H1 (cell line): ENCODE data around the gene GDPGP1. TPM values are rescaled to one million over a fixed set of nuclear protein-coding genes. Genes with fewer than 3 reads are reported as not detected.

Source experiments
- CTCF ChIA-PET: fragments of 300-600 bp; sonication (Branson Sonifier 250); formaldehyde crosslinking; loops from one replicate; lab custom pipeline; 2021; ENCODE audit not compliant: partially characterized antibody; lab: Charles Lee
- POLR2A ChIA-PET: fragments of 300-600 bp; sonication (Branson Sonifier 250); formaldehyde crosslinking; loops from one replicate; lab custom pipeline; 2021; ENCODE audit warnings: inconsistent platforms; ENCODE audit not compliant: partially characterized antibody; lab: Charles Lee
- DNase-seq, 2 experiments: peaks; one replicate each; pipeline versions ENCODE4 v3.0.0 to v3.0.0-alpha.2; 2010 to 2022; ENCODE audit warnings: low spot score in 2 of 2, low read depth in 1 of 2, mixed read lengths in 1 of 2
- FAIRE-seq: peaks from 2 replicates; lab custom pipeline; 2011; peaks lifted over from hg19 to GRCh38; lab: Jason Lieb, UNC
- H2AFZ ChIP-seq: 2 replicates; pipeline ENCODE4 v1.8.1; 2012; ENCODE audit warnings: low read length, inconsistent platforms
- H2AK5ac ChIP-seq: 2 replicates; pipeline ENCODE4 v1.6.1; 2013; ENCODE audit warnings: low read depth, low read length
- H2BK120ac ChIP-seq: replicated peaks from 2 replicates; pipeline ENCODE3; 2013; ENCODE audit warnings: low read depth, low read length, inconsistent platforms
- H2BK12ac ChIP-seq: 2 replicates; pipeline ENCODE4 v1.6.1; 2013; ENCODE audit warnings: low read depth, low read length
- H2BK15ac ChIP-seq: 2 replicates; pipeline ENCODE4 v1.6.1; 2013; ENCODE audit warnings: low read length
- H2BK20ac ChIP-seq: 2 replicates; pipeline ENCODE4 v1.6.1; 2013; ENCODE audit warnings: low read length
- H2BK5ac ChIP-seq: 2 replicates; pipeline ENCODE4 v1.6.1; 2013; ENCODE audit warnings: low read depth, low read length
- H3K14ac ChIP-seq: 2 replicates; pipeline ENCODE4 v1.6.1; 2013; ENCODE audit warnings: inconsistent platforms; ENCODE audit not compliant: insufficient read length
- H3K18ac ChIP-seq: 2 replicates; pipeline ENCODE4 v1.6.1; 2013; ENCODE audit warnings: low read length; ENCODE audit errors: extremely low read depth
- H3K23ac ChIP-seq: 2 replicates; pipeline ENCODE4 v1.6.1; 2013; ENCODE audit warnings: inconsistent platforms; ENCODE audit not compliant: insufficient read length
- H3K23me2 ChIP-seq: 2 replicates; pipeline ENCODE4 v1.6.1; 2013; ENCODE audit warnings: low read depth, low read length
- H3K27ac ChIP-seq: 2 replicates; pipeline ENCODE4 v1.6.1; 2011; ENCODE audit warnings: low read depth, low read length, inconsistent platforms
- H3K27me3 ChIP-seq, 4 experiments: replicated peaks in 1 of 4; 1 replicate in 1 of 4; 2 replicates in 3 of 4; pipeline versions ENCODE4 v1.6.1 to v1.8.1; 2011 to 2013; ENCODE audit warnings: low read length in 3 of 4, mild to moderate bottlenecking in 3 of 4, inconsistent platforms in 2 of 4, mixed read lengths in 2 of 4, moderate library complexity in 1 of 4; ENCODE audit not compliant: control insufficient read depth in 3 of 4, insufficient read depth in 3 of 4; ENCODE audit errors: extremely low read depth in 1 of 4
- H3K36me3 ChIP-seq, 4 experiments: 2 replicates each; pipeline versions ENCODE4 v1.6.1 to v1.8.1; 2011 to 2013; ENCODE audit warnings: mild to moderate bottlenecking in 4 of 4, low read length in 3 of 4, moderate library complexity in 2 of 4, control low read depth in 1 of 4, inconsistent platforms in 1 of 4; ENCODE audit not compliant: insufficient read depth in 4 of 4, control insufficient read depth in 2 of 4
- H3K4ac ChIP-seq: replicated peaks from 2 replicates; pipeline ENCODE3; 2013; ENCODE audit warnings: low read length, low read depth, mixed read lengths, inconsistent platforms; ENCODE audit not compliant: insufficient read length
- H3K4me1 ChIP-seq, 4 experiments: replicated peaks in 1 of 4; 1 replicate in 1 of 4; 2 replicates in 3 of 4; pipeline versions ENCODE4 v1.6.1 to v1.8.1; 2011 to 2013; ENCODE audit warnings: low read length in 3 of 4, inconsistent platforms in 2 of 4, mixed read lengths in 1 of 4; ENCODE audit not compliant: insufficient read depth in 4 of 4, control insufficient read depth in 3 of 4
- H3K4me2 ChIP-seq, 2 experiments: 2 replicates each; pipeline versions ENCODE4 v1.6.1 to v1.8.1; 2011 to 2013; ENCODE audit warnings: low read depth in 2 of 2, low read length in 2 of 2, control low read depth in 1 of 2, inconsistent platforms in 1 of 2, mild to moderate bottlenecking in 1 of 2; ENCODE audit not compliant: insufficient read depth in 1 of 2
- H3K4me3 ChIP-seq, 4 experiments: fragments of 200-600, 300-600 bp in 1 of 4; sonication (generic), shearing (Covaris generic), sonication (Bioruptor Twin) in 1 of 4; 2 replicates each; pipeline versions ENCODE4 v1.5.1 to v1.8.1; 2011 to 2016; ENCODE audit warnings: low read length in 4 of 4, low read depth in 3 of 4, control low read depth in 2 of 4, inconsistent platforms in 2 of 4, mild to moderate bottlenecking in 2 of 4, mixed read lengths in 1 of 4, moderate library complexity in 1 of 4; ENCODE audit not compliant: insufficient read depth in 2 of 4; ENCODE audit errors: extremely low read depth in 1 of 4
- H3K56ac ChIP-seq: replicated peaks from 2 replicates; pipeline ENCODE3; 2013; ENCODE audit warnings: low read depth, mild to moderate bottlenecking, mixed read lengths, low read length, inconsistent platforms; ENCODE audit not compliant: insufficient read length
- H3K79me1 ChIP-seq: 2 replicates; pipeline ENCODE4 v1.6.1; 2013; ENCODE audit warnings: low read depth, low read length, control low read depth
- H3K79me2 ChIP-seq, 2 experiments: 2 replicates each; pipeline versions ENCODE4 v1.6.1 to v1.8.1; 2012 to 2013; ENCODE audit warnings: low read length in 2 of 2, mild to moderate bottlenecking in 2 of 2, inconsistent platforms in 1 of 2; ENCODE audit not compliant: insufficient read depth in 2 of 2, control insufficient read depth in 1 of 2
- H3K9ac ChIP-seq, 4 experiments: replicated peaks in 1 of 4; 1 replicate in 1 of 4; 2 replicates in 3 of 4; pipeline versions ENCODE4 v1.6.1 to v1.8.1; 2011 to 2013; ENCODE audit warnings: low read depth in 3 of 4, low read length in 3 of 4, control low read depth in 2 of 4, mild to moderate bottlenecking in 2 of 4, moderate library complexity in 2 of 4, inconsistent platforms in 1 of 4; ENCODE audit errors: extremely low read depth in 1 of 4
- H3K9me3 ChIP-seq, 2 experiments: 2 replicates each; pipeline versions ENCODE4 v1.6.1 to v1.8.1; 2012 to 2013; ENCODE audit warnings: mild to moderate bottlenecking in 2 of 2, moderate library complexity in 2 of 2, control low read depth in 1 of 2, inconsistent platforms in 1 of 2, low read depth in 1 of 2, low read length in 1 of 2, mixed read lengths in 1 of 2; ENCODE audit not compliant: insufficient read depth in 2 of 2
- H4K20me1 ChIP-seq, 2 experiments: replicated peaks in 1 of 2; 2 replicates each; pipeline versions ENCODE3 to v1.8.1; 2011 to 2013; ENCODE audit warnings: inconsistent platforms in 2 of 2, low read length in 2 of 2, mild to moderate bottlenecking in 1 of 2; ENCODE audit not compliant: insufficient read depth in 2 of 2, control insufficient read depth in 1 of 2
- H4K5ac ChIP-seq: 2 replicates; pipeline ENCODE4 v1.6.1; 2013; ENCODE audit warnings: low read length, low read depth, mixed read lengths, inconsistent platforms; ENCODE audit not compliant: insufficient read length
- H4K8ac ChIP-seq: 2 replicates; pipeline ENCODE4 v1.8.0; 2013; ENCODE audit warnings: mild to moderate bottlenecking, moderate library complexity, low read length, inconsistent platforms; ENCODE audit not compliant: insufficient read depth; ENCODE audit errors: extremely low read depth
- H4K91ac ChIP-seq: replicated peaks from 2 replicates; pipeline ENCODE3; 2013; ENCODE audit warnings: low read length, mixed read lengths, inconsistent platforms; ENCODE audit not compliant: insufficient read length
- BCL11A ChIP-seq, 2 experiments: IDR thresholded peaks; one replicate each; pipeline ENCODE4 v1.6.1; 2011; ENCODE audit warnings: low read depth in 2 of 2, low read length in 2 of 2, mild to moderate bottlenecking in 2 of 2
- RAD21 ChIP-seq, 2 experiments: IDR thresholded peaks in 1 of 2; conservative IDR thresholded peaks in 1 of 2; 2 replicates each; pipeline ENCODE4 v1.6.1; 2011; ENCODE audit warnings: low read depth in 2 of 2, low read length in 2 of 2, improper control_type of control experiment in 1 of 2, inconsistent platforms in 1 of 2, mild to moderate bottlenecking in 1 of 2, moderate library complexity in 1 of 2
- SIRT6 ChIP-seq: IDR thresholded peaks from one replicate; pipeline ENCODE4 v1.7.1; 2012; ENCODE audit warnings: low read length, inconsistent platforms
- TAF7 ChIP-seq: optimal IDR thresholded peaks from 2 replicates; pipeline ENCODE3; 2011; ENCODE audit warnings: low read depth, mild to moderate bottlenecking, inconsistent platforms, low read length, moderate library complexity, borderline replicate concordance
- WGBS, 2 experiments: shearing (Covaris generic) in 1 of 2; methylation state at CpG; one replicate each; pipeline versions ENCODE4 v1.1.6 to v1.1.7; 2013 to 2015; ENCODE audit warnings: low lambda C conversion rate in 2 of 2, mixed read lengths in 2 of 2, inconsistent platforms in 1 of 2, low coverage in 1 of 2, missing lambda C conversion rate in 1 of 2; ENCODE audit not compliant: insufficient replicate concordance in 2 of 2, insufficient coverage in 1 of 2, insufficient read length in 1 of 2; ENCODE audit errors: extremely low coverage in 1 of 2, missing lambda C conversion rate in 1 of 2; 5-methylcytosine and 5-hydroxymethylcytosine counted together
- polyA plus RNA-seq, 7 experiments: library from polyadenylated mRNA; depleted of rRNA in 3 of 7; stranded (reverse) in 5 of 7; unstranded in 2 of 7; fragments of >200 nt in 5 of 7; fragments of 200-250 nt in 2 of 7; gene quantifications; 1 replicate in 5 of 7; 2 replicates in 1 of 7; 4 replicates in 1 of 7; pipeline versions ENCODE4 v1.2.1 to v1.2.3, GENCODE V29; 2011 to 2013; ENCODE audit warnings: missing spikeins in 2 of 7, mixed read lengths in 2 of 7
- total RNA-seq: library from RNA; stranded (reverse); fragmentation: NEBNext Ultra II Directional; extraction: Animal tissue kit (Norgen Biotek cat#: 25700); gene quantifications from 2 replicates; pipeline ENCODE4 v1.2.1, GENCODE V29; 2021
- TF ChIP-seq, protein P1 (sequence below), 3 experiments: IDR thresholded peaks; 1 replicate in 2 of 3; 2 replicates in 1 of 3; pipeline versions ENCODE4 v1.5.1 to v1.6.1; 2011; ENCODE audit warnings: low read length in 3 of 3, mild to moderate bottlenecking in 3 of 3, inconsistent platforms in 2 of 3, low read depth in 1 of 3, moderate library complexity in 1 of 3; ENCODE audit not compliant: insufficient read depth in 1 of 3; ENCODE audit errors: control extremely low read depth in 1 of 3

Gene GDPGP1
- total and polyA plus RNA-seq, 2 of the 8 experiments (the other 6 are each of a cell fraction or from before 2014, with no cell fraction given) = 1.8 to 5.6 TPM

DNA sequence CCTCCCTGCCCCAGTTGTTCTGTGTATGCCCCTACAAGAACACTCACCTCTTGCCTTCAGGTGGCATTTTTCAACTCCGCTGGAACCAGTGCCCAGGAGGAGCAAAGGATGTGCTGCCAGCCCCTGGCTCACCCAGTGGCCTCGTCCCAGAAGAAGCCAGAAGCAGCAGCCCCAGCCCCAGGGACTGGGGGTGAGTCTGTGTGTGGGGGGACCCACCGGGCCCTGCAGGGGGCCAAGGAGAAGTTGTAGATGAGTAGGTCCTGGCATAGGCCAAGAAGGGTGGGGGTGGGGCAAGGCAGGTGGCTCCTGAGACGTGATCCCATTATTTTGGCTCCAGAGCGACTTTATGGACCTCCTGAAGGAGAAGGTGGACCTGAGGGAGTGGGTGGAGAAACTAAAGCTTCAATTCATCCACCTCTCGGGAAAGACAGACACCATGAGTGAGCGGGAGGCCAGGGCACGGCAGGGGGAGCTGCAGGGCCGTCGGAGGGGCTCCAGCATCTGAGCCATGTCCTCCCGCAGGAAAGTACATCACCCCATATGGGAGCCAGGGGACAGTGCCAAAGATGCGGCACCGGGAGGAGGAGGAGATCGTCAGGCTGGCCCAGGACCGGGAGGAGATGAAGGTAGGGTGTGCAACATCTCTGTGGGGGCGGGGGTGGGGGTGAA, 60.7 kb downstream of the GDPGP1 start:
- FAIRE-seq = no peak
- Histone ChIP-seq H4K8ac (no peak overlapping the region; the same call in 1 of the 2 replicates), H2BK12ac (no peak overlapping the region), H3K9me3 (no peaks in the 10 kb centered on the region), H4K91ac (no peak overlapping the region), H2AFZ (no peak overlapping the region), H3K4ac (no peak overlapping the region), H3K79me2 (no peaks in the 10 kb centered on the region), H3K36me3 (no peaks in the 10 kb centered on the region), H4K5ac (no peak overlapping the region), H3K4me1 (peaks cover 0 to 8% (median 5%) of the 10 kb centered on the region in 4 experiments; a peak in 6 of 7 replicates), H3K23me2 (no peaks in the 10 kb centered on the region), H3K4me3 (no peak overlapping the region), H3K9ac (no peak overlapping the region), H3K18ac (no peak overlapping the region), H3K56ac (no peak overlapping the region), H2BK120ac (no peak overlapping the region), H2BK20ac (no peak overlapping the region), H2BK15ac (no peak overlapping the region), H3K79me1 (no peaks in the 10 kb centered on the region), H3K4me2 (no peak overlapping the region; a peak in 2 of 4 replicates), H3K23ac (no peak overlapping the region), H4K20me1 (no peaks in the 10 kb centered on the region), H2AK5ac (no peak overlapping the region), H3K27ac (no peak overlapping the region), H3K27me3 (no peaks in the 10 kb centered on the region), H2BK5ac (no peak overlapping the region), H3K14ac (no peak overlapping the region)
- peak; percentile 28 to 48; a peak in 3 of 4 replicates for TF ChIP-seq RAD21 (IDR thresholded peaks at IDR 0.05 in 1 of 2, conservative IDR thresholded peaks at IDR 0.05 in 1 of 2; ENCODE audit: low read depth in 2 of 2, low read length in 2 of 2)
- TF ChIP-seq, protein P1, sequence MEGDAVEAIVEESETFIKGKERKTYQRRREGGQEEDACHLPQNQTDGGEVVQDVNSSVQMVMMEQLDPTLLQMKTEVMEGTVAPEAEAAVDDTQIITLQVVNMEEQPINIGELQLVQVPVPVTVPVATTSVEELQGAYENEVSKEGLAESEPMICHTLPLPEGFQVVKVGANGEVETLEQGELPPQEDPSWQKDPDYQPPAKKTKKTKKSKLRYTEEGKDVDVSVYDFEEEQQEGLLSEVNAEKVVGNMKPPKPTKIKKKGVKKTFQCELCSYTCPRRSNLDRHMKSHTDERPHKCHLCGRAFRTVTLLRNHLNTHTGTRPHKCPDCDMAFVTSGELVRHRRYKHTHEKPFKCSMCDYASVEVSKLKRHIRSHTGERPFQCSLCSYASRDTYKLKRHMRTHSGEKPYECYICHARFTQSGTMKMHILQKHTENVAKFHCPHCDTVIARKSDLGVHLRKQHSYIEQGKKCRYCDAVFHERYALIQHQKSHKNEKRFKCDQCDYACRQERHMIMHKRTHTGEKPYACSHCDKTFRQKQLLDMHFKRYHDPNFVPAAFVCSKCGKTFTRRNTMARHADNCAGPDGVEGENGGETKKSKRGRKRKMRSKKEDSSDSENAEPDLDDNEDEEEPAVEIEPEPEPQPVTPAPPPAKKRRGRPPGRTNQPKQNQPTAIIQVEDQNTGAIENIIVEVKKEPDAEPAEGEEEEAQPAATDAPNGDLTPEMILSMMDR (IDR thresholded peaks at IDR 0.05; ENCODE audit: control extremely low read depth in 1 of 3, insufficient read depth in 1 of 3, low read depth in 1 of 3, low read length in 3 of 3) = peak; percentile 15 to 35 (median 21); a peak in 3 of 4 replicates
- no peak for TF ChIP-seq BCL11A (IDR thresholded peaks at IDR 0.05; ENCODE audit: low read depth in 2 of 2, low read length in 2 of 2)
- TF ChIP-seq SIRT6 = no peak
- TF ChIP-seq TAF7 = no peak
- ChIA-PET POLR2A (no interaction called here), CTCF (interaction anchor here (0.5 to 4.6 kb wide), 18 partner anchors 10 to 290 kb away, joined by 3 to 46 read pairs (median 4); partner anchors contain the start of gene ZNF774)
- 92% methylated on average over 13 of the region's 16 CpGs; no CpG with 5 or more reads in 1 of the 2 experiments for WGBS, 2 experiments
- no peak for DNase-seq
